Hematopoietic multipotent progenitor cell treated with erythropoietin and hydrocortisone succinate and interleukin-3 and kit ligand, for 4 days (in vitro differentiated cells): ENCODE measurements around the gene TNNI3K.

Experiments used
- DNase-seq: peaks from one replicate; pipeline ENCODE4 v3.0.0-alpha.2; 2015

Gene TNNI3K

GRCh38 chr1:74452035-74452434, 216.8 kb downstream of the TNNI3K start:
- no peak for DNase-seq

GRCh38 chr1:74453277-74453676, 218.1 kb downstream of the TNNI3K start:
- DNase-seq, result no peak

- no peak for DNase-seq
These were observed 220.2 kb downstream of the TNNI3K start for GRCh38 chr1:74455390-74455789.

GRCh38 chr1:74457253-74457652, 222.1 kb downstream of the TNNI3K start:
- DNase-seq, result no peak

GRCh38 chr1:74463333-74463988, 228.3 kb downstream of the TNNI3K start:
- no peak for DNase-seq

- no peak for DNase-seq
These were observed 228.8 kb downstream of the TNNI3K start for GRCh38 chr1:74464037-74464436.

GRCh38 chr1:74465193-74465681, 230.1 kb downstream of the TNNI3K start:
- no peak for DNase-seq

GRCh38 chr1:74467786-74468377, 232.7 kb downstream of the TNNI3K start:
- peak; percentile 2 for DNase-seq

GRCh38 chr1:74468982-74469603, 233.9 kb downstream of the TNNI3K start:
- peak; percentile 60 for DNase-seq

GRCh38 chr1:74470251-74470650, 235.1 kb downstream of the TNNI3K start:
- DNase-seq, result no peak

GRCh38 chr1:74470936-74471335, 235.7 kb downstream of the TNNI3K start:
- DNase-seq, result no peak

- no peak for DNase-seq
These were observed 236.3 kb downstream of the TNNI3K start for GRCh38 chr1:74471470-74471869.

GRCh38 chr1:74474585-74474984, 239.4 kb downstream of the TNNI3K start:
- DNase-seq, result no peak

GRCh38 chr1:74478979-74479378, 243.8 kb downstream of the TNNI3K start:
- DNase-seq, result no peak

GRCh38 chr1:74480068-74480467, 244.9 kb downstream of the TNNI3K start:
- no peak for DNase-seq

- no peak for DNase-seq
These were observed 246.4 kb downstream of the TNNI3K start for GRCh38 chr1:74481607-74482006.

- no peak for DNase-seq
These were observed 250.4 kb downstream of the TNNI3K start for GRCh38 chr1:74485622-74486021.

- peak; percentile 5 for DNase-seq
These were observed 250.8 kb downstream of the TNNI3K start for GRCh38 chr1:74486036-74486435.

GRCh38 chr1:74496669-74497068, 261.5 kb downstream of the TNNI3K start:
- no peak for DNase-seq

GRCh38 chr1:74498901-74499300, 263.7 kb downstream of the TNNI3K start:
- DNase-seq, result no peak

GRCh38 chr1:74502432-74502831, 267.2 kb downstream of the TNNI3K start:
- DNase-seq, result peak; percentile 53

- no peak for DNase-seq
These were observed 267.7 kb downstream of the TNNI3K start for GRCh38 chr1:74502858-74503257.

GRCh38 chr1:74504125-74504932, 269.1 kb downstream of the TNNI3K start:
- DNase-seq, result peak; percentile 68
